Stimulated activated CD8-positive, alpha-beta memory T cell treated with anti-CD3 and anti-CD28 coated beads, Interleukin-15, amount 100 ng/mL, for 48 hours (primary cell): ENCODE results near the gene GRHL1.

ENCODE experiments used
- DNase-seq, 2 donors: peaks; one replicate each; pipeline ENCODE4 v3.0.0-alpha.2; 2020; ENCODE audit warnings: low read depth in 2 of 2

GRHL1 gene

DNA sequence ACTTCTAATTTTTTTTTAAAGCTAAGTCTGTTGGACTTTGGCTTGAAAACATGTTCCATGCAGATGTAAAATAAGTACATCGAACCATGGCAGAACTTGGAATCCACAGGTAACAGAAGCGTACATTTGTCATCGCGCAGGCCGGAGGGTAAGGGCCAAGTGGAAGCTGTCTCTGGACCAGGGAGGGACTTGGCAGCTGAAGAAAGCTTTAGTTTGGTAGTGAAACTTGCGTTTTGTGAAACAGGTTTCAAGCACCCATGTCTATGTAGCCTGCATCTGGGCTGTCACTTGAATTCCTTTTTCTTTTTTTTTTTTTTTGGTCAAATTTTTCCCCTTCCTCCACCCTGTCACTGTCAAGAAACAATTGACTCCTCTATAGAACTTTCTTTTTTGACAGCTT lies 20.4 kb downstream of the GRHL1 start:
- no peak for DNase-seq

DNA sequence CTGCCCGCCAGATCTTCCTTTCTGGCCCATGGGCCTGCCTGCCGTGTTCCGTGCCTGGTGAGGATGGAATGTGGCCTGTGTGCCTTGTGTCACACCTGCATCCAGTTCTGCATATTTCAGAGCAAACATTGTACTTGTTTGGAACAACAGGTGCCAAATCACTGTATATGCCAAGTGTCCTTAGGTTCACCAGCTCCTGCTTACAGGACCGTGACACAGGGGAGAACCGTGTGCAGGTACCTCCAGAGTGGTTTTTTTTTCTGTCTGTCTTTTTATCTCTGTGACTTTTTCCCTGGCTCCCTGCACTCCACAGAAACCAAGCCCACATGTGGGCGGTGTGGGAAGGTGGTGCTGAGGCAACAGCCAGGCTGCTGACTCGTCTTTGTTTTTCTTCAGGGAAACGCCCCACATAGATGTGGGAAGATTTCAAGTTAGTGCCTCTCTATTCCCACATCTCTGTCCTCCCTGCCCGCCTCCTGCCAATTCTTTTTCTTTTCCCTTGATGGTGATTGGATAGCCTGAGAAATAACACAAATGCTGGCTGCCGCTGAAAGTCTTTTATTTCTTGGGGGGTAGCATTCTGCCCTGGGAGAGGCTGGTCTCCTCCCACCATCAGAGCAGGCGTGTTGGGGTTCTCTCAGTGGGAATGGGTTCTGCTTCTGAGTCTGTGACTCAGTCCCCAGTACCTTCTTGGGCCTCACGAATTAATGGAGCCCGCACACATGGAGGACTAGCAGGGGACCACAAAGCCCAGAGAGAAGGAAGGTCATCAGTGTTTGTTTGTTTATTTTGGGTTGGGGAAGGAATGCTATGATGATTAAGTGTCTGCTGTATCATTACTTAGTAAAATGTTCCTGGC lies 21.4 kb downstream of the GRHL1 start:
- no peak for DNase-seq

DNA sequence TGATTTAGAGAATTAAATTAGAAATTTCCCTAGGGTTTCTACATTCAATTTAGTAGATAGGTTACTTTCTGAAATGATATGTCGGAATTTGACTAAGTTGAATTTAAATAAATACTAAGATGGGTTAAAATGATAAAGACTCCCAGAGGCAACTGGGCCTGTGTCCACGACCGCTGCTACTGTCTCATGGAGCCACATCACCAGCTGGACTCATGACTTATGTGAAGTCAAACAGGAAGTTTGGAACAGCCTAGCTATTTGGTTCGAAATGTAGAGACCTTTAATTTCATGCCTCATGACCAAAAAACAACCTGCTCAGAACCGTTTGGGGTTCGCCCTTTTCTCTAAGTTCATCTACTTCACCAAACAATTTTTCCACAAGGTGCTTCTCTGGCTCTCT lies 22.2 kb downstream of the GRHL1 start:
- DNase-seq, result no peak

DNA sequence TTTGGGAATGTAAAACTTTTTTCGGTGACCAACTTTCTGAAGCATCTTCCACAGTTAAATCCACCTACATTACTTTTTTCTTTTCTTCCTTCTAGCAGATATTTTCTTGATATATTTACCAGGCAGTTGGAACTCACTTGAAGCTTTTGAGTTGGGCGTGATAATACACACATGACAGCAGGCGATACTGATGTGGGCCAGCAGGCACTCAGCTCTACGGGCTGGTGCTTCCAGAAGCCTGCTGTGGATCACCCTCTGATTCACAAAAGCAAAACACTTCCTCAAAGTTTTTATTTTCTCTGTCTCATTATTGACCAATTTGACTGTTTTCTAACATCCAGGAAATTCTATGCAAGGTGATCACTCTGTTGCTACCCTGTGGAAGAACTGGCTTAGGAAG lies 22.9 kb downstream of the GRHL1 start:
- DNase-seq, result no peak

DNA sequence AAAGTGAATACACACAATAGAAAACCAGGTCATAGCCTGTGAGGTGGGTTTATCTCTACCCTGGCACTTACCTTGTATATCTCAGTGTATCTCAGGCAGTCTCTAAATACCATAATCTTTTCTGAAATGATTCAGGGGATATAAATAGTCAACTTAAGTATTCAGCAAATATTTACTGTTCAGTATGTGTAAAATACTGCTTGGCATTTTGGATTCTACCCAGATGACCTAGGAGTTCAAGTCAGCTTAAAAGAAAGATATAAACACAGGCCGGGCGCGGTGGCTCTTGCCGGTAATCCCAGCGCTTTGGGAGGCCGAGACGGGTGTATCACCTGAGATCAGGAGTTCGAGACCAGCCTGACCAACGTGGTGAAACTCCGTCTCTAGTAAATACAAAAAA lies 23.8 kb downstream of the GRHL1 start:
- no peak for DNase-seq

DNA sequence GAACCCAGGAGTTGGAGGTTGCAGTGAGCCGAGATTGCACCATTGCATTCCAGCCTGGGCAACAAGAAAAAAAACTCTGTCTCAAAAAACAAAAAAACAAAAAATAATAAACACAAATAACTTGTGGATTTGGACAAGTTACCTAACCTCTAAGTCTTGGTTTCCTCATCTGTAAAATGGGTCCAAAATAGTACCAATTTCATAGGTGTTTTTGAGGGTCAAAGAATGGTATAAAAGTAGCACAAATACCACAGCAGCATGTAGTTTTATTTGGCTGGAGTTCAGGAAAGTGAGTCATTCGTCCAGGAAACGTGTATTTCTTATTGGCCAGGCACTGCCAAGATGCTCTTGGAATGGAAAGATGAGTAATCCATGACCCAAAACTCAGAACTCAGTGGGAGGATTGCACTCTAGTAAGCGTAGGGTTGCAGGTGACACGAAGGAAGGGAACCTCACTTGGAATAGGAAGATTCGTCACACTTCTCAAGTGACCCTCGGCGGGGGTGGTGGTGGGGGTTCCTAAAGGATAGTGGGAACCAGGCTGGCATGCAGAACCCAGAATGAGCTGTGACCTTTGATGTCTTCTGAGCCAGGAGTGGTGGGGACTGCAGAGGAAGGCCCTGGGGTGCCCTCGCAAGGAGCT lies 24.4 kb downstream of the GRHL1 start:
- peak in 1 of 2 donors; percentile 36 for DNase-seq

DNA sequence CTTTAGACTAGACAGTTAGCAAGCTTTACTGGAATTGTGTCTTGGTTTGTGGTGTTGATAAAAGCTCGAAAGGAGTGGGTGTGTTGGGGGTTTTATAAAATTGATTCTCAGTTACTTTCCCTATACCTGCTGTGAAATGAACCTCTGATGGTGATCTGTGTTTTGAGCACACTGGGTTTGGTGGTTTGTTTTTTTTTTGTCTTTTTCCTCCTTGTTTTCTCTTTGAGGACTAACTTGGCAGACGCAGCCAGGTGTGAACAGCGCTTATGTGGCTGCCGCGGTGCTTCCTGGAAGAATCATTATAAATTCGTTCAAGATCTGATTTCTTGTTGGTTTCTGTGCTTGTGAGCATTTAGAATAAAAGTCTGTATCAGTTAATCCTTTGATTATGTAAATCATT lies 28.5 kb downstream of the GRHL1 start:
- DNase-seq, result no peak

DNA sequence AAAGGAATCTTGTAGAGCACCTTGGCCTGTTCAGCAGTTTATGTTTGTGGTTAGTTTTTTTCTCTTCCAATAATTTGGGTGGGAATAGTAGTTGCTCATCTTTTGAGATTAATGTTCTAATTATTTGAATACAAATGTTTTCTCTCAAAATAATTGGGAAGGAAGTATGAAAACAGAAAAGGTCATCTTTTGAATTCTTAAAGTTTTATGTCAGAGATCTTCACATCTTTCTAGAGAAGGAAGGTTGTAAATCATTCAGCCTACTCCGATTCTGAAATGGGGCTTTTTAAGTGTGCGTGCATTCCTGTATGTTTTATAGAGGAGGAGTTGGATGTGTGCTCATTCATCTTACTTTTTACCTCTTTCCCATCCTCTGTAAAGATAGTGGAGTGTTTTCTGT lies 29.0 kb downstream of the GRHL1 start:
- no peak for DNase-seq

DNA sequence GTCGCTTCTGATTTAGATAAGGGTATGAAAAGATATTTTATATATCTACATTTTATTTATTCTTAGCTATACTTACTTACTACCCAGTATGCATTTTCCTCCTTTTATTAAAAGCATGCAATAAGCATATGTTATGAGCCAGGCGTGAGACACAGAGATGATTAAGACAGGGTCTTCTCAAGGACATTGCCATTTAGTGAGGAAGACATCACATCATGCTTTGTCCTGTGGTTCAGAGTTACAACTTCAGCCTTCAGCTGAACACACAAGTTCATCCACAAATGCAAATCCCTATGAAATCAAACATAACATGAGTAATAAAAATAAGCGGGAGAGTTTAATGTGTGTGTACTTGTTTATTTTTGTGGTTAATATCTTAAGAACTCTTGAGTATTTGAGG lies 30.2 kb downstream of the GRHL1 start:
- no peak for DNase-seq

DNA sequence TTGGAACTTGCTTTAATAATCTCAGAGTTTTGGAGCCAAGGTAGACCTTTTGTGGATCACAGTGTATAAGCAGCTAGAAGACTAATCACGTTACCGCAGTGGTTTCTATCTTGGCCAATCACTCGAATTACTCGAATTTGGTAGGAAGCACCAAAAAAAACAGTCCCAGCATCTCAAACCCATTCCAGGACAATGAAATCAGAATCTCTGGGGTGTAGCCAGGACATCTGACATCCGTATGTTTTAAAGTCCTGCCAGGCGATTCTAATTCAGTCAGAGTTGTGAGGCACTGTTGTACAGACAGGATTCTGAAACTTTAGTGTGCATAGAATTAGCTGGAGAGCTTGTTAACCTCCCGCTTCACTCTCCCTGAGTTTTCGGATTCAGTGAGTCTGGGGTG lies 30.8 kb downstream of the GRHL1 start:
- DNase-seq, result no peak

DNA sequence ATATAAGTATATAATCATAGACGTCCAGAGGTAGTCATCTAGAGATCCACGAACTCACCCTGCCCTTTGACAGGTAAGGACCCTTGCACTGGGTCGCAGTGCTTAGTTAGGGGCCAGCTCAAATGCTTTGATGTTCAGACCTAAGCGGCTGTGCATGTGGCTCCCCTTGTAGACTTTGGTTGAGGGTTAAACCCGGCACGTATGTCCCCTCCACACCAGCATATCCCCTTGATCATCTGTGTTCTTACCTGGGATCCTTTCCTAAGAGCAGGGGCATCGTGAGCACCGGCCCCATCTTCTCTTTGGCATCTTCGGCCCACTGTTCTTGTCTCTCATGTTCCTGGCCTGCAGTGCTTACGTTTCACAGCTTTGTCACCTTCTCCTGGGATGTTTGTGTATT lies 31.4 kb downstream of the GRHL1 start:
- no peak for DNase-seq

DNA sequence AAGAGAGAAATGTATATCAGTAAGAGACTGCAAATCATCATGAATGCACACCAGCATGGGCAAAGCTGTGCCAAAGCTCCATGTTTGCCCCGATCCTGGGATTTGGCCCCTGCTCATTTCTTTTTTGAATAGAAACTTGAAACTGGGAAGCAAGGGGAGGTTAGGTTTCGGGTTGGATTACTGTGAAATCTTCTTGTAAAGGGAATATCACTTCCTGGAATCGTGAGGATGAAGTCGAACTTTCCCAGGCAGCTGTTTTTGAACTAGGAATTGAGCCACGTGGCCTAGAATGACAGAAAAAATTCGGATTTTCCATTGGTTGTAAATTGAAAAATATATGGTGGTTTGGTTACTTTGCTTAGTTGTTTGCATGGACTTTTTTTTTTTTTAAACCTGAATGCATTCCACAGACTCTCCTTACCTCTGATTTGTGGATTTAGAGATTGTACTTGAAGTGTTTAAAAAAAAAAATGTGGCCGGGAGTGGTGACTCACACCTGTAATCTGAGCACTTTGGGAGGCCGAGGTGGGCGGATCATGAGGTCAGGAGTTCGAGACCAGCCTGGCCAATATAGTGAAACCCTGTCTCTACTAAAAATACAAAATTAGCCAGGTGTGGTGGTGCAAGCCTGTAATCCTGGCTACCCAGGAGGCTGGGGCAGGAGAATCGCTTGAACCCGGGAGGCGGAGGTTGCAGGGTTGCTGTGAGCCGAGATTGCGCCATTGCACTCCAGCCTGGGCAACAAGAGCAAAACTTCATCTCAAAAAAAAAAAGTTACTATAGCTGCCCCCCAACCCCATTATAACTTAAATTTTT lies 32.1 kb downstream of the GRHL1 start:
- no peak for DNase-seq

DNA sequence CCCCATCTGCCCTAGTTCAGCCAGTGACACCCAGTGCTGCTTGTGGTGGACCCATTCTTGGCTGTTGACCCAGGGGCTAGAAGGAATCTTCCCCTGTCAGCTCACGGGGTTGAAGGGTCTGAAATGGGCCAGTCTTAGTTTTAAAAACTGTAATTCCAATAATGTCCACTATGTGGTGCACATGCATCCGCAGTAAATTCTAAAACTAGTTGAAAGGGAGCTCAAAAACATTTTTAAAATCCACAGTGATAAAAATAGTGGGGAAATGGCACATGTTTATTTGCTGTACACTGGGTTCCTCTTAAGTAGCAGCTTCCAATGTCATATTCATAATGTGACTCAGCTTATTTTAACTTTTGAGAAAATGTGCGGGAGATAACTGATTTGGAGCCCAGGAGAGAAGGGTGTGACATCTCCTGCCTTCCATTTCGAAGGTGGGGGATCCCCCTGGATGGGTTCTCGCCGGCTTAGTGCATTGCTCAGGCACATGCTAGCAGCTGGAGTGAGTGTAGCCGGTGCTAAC lies 32.8 kb downstream of the GRHL1 start:
- no peak for DNase-seq

DNA sequence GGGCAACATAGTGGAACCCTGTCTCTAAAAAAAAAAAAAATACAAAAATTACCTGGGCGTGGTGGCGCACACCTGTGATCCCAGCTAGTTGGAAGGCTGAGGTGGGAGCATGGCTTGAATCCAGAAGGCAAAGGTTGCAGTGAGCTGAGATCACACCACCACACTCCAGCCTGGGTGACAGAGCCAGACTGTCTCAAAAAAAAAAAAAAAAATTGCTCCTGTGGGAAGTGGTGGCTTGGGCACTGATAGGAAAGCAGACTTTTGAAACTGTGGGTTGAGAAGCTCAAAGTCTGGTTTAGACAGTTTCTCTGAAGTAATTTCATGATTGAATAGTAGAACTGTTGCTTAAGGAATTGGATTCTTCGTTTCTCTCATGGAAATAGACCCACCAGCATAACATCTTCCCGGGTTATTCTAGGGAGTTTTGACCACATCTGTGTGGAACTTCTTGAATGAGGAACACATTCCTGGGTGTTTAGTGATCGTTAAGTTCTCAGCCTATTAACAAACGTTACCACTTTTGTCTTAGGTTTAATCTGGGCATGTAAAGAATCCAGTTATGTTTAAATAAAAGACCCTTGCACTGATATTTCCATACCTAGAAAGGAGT lies 33.5 kb downstream of the GRHL1 start:
- DNase-seq, result no peak

DNA sequence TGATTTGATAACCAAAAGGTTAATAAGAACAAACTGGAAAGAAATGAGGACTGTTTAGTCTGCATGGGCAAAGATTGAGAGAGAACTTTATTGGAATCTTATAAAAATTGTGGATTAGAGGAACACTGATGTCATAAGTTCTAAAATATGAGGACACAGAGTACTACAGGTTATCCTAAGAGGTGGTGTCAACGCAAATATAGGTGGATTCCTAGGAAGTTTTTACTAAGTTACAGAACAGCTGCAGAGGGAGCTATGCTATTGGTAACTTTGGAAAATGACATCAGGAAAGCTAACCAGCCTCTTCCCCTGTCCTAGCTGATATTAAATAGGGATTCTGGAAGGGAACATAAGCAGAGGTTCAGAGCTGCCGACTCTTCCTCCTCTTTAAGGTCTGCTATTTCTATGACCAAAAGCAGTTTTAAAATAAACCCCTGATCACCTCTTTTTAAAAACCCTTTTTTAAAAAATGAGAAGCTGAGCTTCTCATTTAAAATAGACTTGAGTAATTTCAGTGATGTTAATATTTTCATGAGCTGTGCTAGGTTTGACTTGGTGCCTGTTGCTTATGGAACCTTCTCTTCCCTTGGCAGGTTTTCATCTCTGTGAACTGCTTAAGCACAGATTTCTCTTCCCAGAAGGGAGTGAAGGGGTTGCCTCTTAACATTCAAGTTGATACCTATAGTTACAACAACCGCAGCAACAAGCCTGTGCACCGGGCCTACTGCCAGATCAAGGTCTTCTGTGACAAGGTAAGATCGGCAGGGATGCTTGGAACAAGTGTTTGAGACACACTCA lies 34.2 kb downstream of the GRHL1 start:
- no peak for DNase-seq

DNA sequence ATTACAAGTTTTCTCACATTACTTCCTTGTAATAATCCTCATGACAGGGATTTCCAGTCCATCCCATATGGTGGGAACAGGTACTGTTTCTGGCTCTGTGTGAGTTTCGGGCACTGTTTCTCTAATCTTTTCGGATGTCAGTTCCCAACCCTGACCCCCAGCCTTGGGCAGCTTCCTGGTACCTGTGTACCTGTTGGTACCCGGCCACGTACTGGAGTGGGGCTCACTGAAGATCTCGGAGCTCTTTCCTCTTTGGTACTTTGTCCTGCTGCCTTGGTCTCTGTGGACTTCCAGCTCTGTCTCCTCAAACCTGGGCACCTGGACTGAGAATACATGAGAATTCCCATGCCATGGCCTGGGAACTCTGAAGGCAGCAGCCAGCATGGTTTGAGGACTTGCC lies 36.8 kb downstream of the GRHL1 start:
- no peak for DNase-seq

DNA sequence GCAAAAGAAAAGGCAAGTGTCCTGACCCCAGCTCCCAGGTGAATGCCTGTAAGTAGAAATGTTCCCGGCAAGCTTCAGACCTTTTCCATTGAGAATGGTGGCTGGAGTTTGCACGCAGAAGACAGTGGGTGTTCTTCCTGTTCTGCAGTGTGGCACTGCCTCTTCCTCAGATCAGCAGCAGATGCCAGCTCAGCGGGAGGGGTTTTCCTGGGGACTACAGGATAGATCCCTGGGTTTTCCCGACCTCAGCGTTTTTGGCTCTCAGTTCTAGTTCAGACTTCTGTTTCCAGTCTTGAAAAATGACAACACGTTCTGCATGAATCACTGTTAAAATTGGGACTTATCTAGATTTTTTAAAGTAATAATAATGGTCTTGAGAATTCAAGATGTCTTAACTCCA lies 39.2 kb downstream of the GRHL1 start:
- no peak for DNase-seq

DNA sequence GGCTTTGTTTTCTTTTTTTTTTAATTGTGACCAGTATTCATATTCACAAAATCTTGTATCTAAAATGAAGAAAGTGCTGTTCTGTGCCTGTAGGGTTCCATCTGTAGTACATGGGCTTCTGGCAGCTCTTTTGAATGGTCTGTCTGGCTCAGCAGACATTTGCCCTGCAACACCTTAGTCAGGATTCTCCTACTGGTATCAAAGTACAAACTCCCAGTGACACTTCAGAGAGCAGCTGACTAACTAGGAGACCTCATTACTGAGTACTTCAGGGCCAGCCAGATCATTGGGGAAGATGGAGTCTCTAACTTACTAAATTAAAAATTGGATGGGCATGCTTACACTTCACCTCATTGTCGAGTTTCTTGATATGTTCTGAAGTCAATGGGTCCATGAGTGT lies 39.7 kb downstream of the GRHL1 start:
- no peak for DNase-seq

DNA sequence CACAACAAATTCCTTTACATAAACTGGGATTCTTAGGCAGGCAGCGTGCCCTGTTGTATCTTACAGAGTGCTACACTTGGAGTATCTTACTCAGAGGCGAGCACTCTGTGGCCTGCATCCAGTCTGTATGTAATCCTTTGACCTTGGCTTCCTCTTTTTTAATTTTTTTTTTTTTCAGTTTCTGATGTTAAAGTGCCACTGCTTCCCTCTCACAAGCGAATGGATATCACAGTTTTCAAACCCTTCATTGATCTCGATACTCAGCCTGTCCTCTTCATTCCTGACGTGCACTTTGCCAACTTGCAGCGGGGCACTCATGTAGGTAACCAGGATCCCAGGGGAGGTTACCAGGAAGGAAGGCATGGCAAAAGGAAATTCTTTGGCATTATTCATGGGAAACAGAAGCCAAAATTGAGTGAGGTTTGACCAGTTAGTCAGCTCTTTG lies 40.4 kb downstream of the GRHL1 start:
- no peak for DNase-seq

DNA sequence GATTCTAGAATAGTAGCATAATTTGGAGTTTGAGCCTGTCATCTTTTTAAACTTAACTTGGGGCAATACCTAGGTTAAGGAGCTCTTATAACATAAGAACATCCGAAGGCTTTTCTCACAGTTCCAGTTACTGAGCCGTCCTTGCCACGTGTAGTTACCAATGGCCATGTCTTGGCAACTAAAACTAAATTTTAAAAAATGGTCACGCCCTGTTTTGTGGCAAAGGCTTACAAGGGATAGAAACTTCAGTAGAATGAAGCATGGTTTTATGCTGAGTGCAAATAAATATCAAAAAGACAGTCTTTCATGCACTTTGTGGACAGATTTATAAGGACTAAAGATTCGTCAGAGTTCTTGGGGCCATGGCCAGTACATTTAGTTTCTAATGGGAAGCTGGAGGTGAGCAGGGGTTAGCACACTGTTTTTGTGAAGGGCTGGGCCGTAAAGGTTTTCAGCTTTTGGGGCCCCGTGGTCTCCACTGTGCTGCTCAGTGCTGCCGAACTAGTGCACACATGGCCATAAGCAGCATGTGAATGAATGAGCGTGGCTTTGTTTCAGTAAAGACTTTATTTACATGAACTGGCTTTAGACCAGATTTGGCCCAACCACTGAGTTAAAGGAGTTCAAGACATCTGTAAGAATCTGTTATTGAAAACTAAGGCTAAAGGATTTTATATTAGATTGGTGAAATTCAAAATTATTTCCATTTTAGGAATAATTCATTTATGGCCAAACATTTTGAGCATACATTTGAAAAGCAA lies 41.1 kb downstream of the GRHL1 start:
- no peak for DNase-seq
